Endodermal cell (in vitro differentiated cells): ENCODE measurements around the gene PCOLCE2. TPM values are rescaled to one million over a fixed set of nuclear protein-coding genes. Genes with fewer than 3 reads are reported as not detected.
A peak's percentile ranks its signal among the peaks of the same experiment; 100 is the strongest.

Experiments used
- DNase-seq: peaks from one replicate; pipeline ENCODE4 v3.0.0-alpha.2; 2017
- H3K27ac ChIP-seq: 2 replicates; pipeline ENCODE4 v1.5.1; 2013; ENCODE audit warnings: mild to moderate bottlenecking, low read depth, low read length, moderate library complexity
- H3K27me3 ChIP-seq: 2 replicates; pipeline ENCODE4 v1.6.1; 2013; ENCODE audit warnings: mild to moderate bottlenecking, low read length, moderate library complexity; ENCODE audit not compliant: insufficient read depth, control insufficient read depth, poor library complexity, severe bottlenecking
- H3K36me3 ChIP-seq: 2 replicates; pipeline ENCODE4 v1.7.0; 2013; ENCODE audit warnings: mild to moderate bottlenecking, low read length, moderate library complexity; ENCODE audit not compliant: control insufficient read depth, insufficient read depth
- H3K4me1 ChIP-seq: one replicate; pipeline ENCODE4 v1.7.0; 2013; ENCODE audit warnings: low read length; ENCODE audit not compliant: control insufficient read depth, insufficient read depth
- H3K4me3 ChIP-seq: 2 replicates; pipeline ENCODE4 v1.5.1; 2013; ENCODE audit warnings: mild to moderate bottlenecking, low read length, moderate library complexity
- H3K9ac ChIP-seq: 2 replicates; pipeline ENCODE4 v1.6.1; 2013; ENCODE audit warnings: mild to moderate bottlenecking, low read length, moderate library complexity; ENCODE audit not compliant: poor library complexity, severe bottlenecking; ENCODE audit errors: extremely low read depth
- H3K9me3 ChIP-seq: 2 replicates; pipeline ENCODE4 v1.6.1; 2013; ENCODE audit warnings: mild to moderate bottlenecking, low read length, moderate library complexity; ENCODE audit not compliant: control insufficient read depth
- H3K27ac Mint-ChIP-seq: 2 replicates; pipeline ENCODE4 v1.8.0; 2020; ENCODE audit warnings: mixed read lengths
- H3K27me3 Mint-ChIP-seq: 2 replicates; pipeline ENCODE4 v1.8.0; 2021; ENCODE audit warnings: mild to moderate bottlenecking, mixed read lengths; ENCODE audit not compliant: insufficient read depth
- H3K36me3 Mint-ChIP-seq: 2 replicates; pipeline ENCODE4 v1.8.0; 2020; ENCODE audit warnings: low read depth, mixed read lengths
- H3K4me1 Mint-ChIP-seq: 2 replicates; pipeline ENCODE4 v1.8.0; 2020; ENCODE audit warnings: mixed read lengths
- H3K4me3 Mint-ChIP-seq: 2 replicates; pipeline ENCODE4 v1.8.0; 2020; ENCODE audit warnings: mild to moderate bottlenecking, moderate library complexity, mixed read lengths
- H3K9me3 Mint-ChIP-seq: 2 replicates; pipeline ENCODE4 v1.8.0; 2020; ENCODE audit warnings: mild to moderate bottlenecking, mixed read lengths
- WGBS, 2 experiments: methylation state at CpG; one replicate each; pipeline versions ENCODE4 v1.1.5 to v1.1.7; 2013; ENCODE audit warnings: missing lambda C conversion rate in 2 of 2, mixed read lengths in 1 of 2; ENCODE audit not compliant: insufficient coverage in 1 of 2, insufficient read length in 1 of 2; 5-methylcytosine and 5-hydroxymethylcytosine counted together
- total RNA-seq, 2 donors: library from RNA; stranded (reverse); fragmentation: NEBNext Ultra II Directional in 1 of 2; extraction: Animal tissue kit (Norgen Biotek cat#: 25700) in 1 of 2; gene quantifications; 2 replicates in 1 of 2; 3 replicates in 1 of 2; pipeline ENCODE4 v1.2.1, GENCODE V29; 2021
- TF ChIP-seq, protein P1 (sequence below): fragments of 200-600 bp; sonication (generic); conservative IDR thresholded peaks from 2 replicates; pipeline ENCODE4 v1.5.0; 2021; ENCODE audit warnings: antibody characterized with exemption, mild to moderate bottlenecking

Gene PCOLCE2
- total RNA-seq, 2 donors from 2014 or later, result 17.0 to 18.0 TPM

DNA sequence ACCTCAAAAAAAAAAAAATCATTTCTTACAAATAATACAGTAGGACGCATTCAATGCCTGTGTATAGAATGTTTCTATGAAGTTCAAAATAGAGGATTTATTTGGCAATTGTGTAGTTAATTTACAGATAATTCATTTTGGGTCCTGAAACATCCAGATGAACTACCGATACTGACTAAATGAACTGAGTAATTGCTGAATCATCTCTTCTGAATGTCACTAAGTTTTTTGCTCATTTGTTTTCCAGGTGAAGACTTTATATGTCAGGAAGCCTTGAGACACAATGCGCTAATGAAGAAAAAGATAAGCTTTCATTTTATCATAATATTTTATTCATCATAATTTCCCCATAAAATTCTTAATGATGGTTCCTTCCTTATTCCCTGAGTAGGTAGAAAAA lies 39.7 kb downstream of the PCOLCE2 start:
- Mint-ChIP-seq H3K9me3 (no peaks in the 10 kb centered on the region), H3K4me3 (no peak overlapping the region), H3K4me1 (peaks cover 9% of the 10 kb centered on the region), H3K27me3 (no peaks in the 10 kb centered on the region), H3K27ac (no peak overlapping the region), H3K36me3 (peaks cover 9% of the 10 kb centered on the region)
- peaks cover 11% of the 10 kb centered on the region for H3K36me3 ChIP-seq
- no peak for DNase-seq
- TF ChIP-seq, protein P1, sequence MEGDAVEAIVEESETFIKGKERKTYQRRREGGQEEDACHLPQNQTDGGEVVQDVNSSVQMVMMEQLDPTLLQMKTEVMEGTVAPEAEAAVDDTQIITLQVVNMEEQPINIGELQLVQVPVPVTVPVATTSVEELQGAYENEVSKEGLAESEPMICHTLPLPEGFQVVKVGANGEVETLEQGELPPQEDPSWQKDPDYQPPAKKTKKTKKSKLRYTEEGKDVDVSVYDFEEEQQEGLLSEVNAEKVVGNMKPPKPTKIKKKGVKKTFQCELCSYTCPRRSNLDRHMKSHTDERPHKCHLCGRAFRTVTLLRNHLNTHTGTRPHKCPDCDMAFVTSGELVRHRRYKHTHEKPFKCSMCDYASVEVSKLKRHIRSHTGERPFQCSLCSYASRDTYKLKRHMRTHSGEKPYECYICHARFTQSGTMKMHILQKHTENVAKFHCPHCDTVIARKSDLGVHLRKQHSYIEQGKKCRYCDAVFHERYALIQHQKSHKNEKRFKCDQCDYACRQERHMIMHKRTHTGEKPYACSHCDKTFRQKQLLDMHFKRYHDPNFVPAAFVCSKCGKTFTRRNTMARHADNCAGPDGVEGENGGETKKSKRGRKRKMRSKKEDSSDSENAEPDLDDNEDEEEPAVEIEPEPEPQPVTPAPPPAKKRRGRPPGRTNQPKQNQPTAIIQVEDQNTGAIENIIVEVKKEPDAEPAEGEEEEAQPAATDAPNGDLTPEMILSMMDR, result no peak
- H3K4me3 ChIP-seq, result no peak overlapping the region
- no peaks in the 10 kb centered on the region for H3K27me3 ChIP-seq
- no peaks in the 10 kb centered on the region for H3K9me3 ChIP-seq
- H3K9ac ChIP-seq, result no peak overlapping the region
- H3K27ac ChIP-seq, result no peak overlapping the region
- WGBS, 2 experiments, result 99 to 100% methylated on average over 2 to 3 of the region's 3 CpGs
- H3K4me1 ChIP-seq, result no peaks in the 10 kb centered on the region

DNA sequence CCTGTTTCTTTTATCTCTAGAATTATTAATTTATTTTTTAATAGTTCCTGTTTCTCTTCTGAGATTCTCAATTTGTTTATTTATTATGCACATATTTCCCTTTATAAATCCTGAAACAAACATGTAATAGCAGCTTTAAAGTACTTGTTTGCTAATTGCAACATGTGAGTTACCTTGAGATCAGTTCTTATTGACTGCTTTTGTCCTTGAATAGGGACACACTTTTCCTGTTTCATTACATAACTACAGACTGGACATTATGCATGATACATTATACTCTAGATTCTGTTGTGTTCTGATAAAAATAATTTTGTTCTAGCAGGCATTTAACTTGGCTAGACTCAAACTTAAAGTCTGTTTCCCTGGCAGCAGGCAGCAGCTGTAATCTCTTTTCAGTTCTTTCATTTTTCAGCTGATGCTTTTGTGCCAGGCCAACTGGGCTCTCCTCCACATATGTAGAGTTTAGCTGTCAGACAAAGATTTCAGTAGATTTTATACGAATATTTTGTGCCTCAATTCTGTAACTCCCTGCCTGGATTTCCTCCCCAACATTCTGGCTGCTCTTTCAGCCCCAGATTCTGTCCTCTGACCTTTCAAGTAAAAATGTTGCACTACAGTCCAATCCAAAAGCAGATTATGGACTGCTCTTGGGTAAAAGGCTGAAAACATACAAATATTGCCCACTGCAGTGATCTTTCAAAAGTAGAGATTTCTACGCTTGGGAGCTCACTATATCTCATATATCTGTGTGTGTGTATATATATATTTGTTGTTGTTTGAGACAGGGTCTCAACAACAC lies 41.9 kb downstream of the PCOLCE2 start:
- no peak overlapping the region for H3K27ac Mint-ChIP-seq
- Histone ChIP-seq H3K27ac (no peak overlapping the region), H3K4me1 (no peaks in the 10 kb centered on the region), H3K36me3 (peaks cover 11% of the 10 kb centered on the region), H3K4me3 (no peak overlapping the region), H3K9me3 (no peaks in the 10 kb centered on the region), H3K27me3 (no peaks in the 10 kb centered on the region), H3K9ac (no peak overlapping the region)
- H3K36me3 Mint-ChIP-seq, result peaks cover 9% of the 10 kb centered on the region
- H3K4me1 Mint-ChIP-seq, result peaks cover 6% of the 10 kb centered on the region
- WGBS, 2 experiments, result 72 to 83% methylated on average over 1 to 2 of the region's 2 CpGs
- H3K27me3 Mint-ChIP-seq, result no peaks in the 10 kb centered on the region
- H3K9me3 Mint-ChIP-seq, result no peaks in the 10 kb centered on the region
- TF ChIP-seq, protein P1, result no peak
- DNase-seq, result no peak
- H3K4me3 Mint-ChIP-seq, result no peak overlapping the region

DNA sequence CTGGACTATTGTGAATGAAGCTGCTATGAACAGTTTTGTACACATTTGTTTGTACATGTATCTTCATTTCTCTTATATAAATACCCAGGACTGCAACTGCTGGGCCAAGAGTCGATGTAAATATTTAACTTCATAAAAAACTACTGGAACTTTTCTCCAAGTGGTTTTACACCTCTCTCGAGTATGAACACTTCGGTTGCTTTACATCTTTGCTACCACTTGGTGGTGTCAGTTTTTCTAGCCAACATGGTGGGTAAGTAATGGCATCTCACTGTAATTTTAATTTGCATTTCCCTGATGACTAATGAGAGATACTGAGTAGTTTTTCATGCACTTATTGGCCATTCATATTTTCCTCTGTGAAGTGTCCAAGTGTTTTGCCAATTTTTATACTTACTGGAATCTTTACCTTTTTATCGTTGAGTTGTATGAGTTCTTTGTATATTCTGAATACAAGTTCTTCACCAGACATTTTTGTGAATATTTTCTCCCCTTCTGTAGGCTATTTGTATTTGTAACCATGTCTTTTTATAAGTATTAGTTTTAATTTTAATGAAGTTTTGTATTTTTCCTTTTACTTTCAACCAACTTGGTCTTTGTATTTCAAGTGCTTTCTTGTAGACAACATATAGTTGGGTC lies 44.4 kb downstream of the PCOLCE2 start:
- Histone ChIP-seq H3K4me1 (no peaks in the 10 kb centered on the region), H3K27me3 (no peaks in the 10 kb centered on the region), H3K9me3 (no peaks in the 10 kb centered on the region), H3K9ac (no peak overlapping the region), H3K36me3 (peaks cover 11% of the 10 kb centered on the region), H3K4me3 (no peak overlapping the region), H3K27ac (no peak overlapping the region)
- Mint-ChIP-seq H3K4me1 (peaks cover 6% of the 10 kb centered on the region), H3K4me3 (no peak overlapping the region), H3K27ac (no peak overlapping the region), H3K27me3 (no peaks in the 10 kb centered on the region), H3K36me3 (peaks cover 11% of the 10 kb centered on the region), H3K9me3 (no peaks in the 10 kb centered on the region)
- DNase-seq, result no peak
- WGBS, 2 experiments, result 66 to 71% methylated on average over 3 of the region's 4 CpGs
- TF ChIP-seq, protein P1, result peak; percentile 78
